Mesenchymal stem cell (in vitro differentiated cells and primary cell): ENCODE measurements around the gene PRKAG2.

Experiments
- DNase-seq: peaks from one replicate; pipeline ENCODE4 v3.0.0-alpha.2; 2013
- H2AFZ ChIP-seq: one replicate; pipeline ENCODE4 v1.6.1; 2013; ENCODE audit warnings: low read depth, mild to moderate bottlenecking, control low read depth, inconsistent platforms, low read length, moderate library complexity
- H2AK5ac ChIP-seq: 2 replicates; pipeline ENCODE4 v1.6.1; 2013; ENCODE audit warnings: low read length, moderate library complexity, mild to moderate bottlenecking, inconsistent platforms; ENCODE audit not compliant: severe bottlenecking
- H2BK120ac ChIP-seq: one replicate; pipeline ENCODE4 v1.6.1; 2013; ENCODE audit warnings: low read depth, mild to moderate bottlenecking, inconsistent platforms, low read length, moderate library complexity
- H2BK12ac ChIP-seq, 2 experiments: one replicate each; pipeline ENCODE4 v1.6.1; 2013; ENCODE audit warnings: inconsistent platforms in 2 of 2, low read length in 2 of 2, mild to moderate bottlenecking in 2 of 2, moderate library complexity in 2 of 2, control low read depth in 1 of 2
- H2BK15ac ChIP-seq: one replicate; pipeline ENCODE4 v1.6.1; 2013; ENCODE audit warnings: mild to moderate bottlenecking, low read depth, inconsistent platforms; ENCODE audit not compliant: poor library complexity, severe bottlenecking
- H2BK5ac ChIP-seq: 2 replicates; pipeline ENCODE4 v1.6.1; 2013; ENCODE audit warnings: low read depth, mild to moderate bottlenecking, low read length, control low read depth, inconsistent platforms; ENCODE audit not compliant: poor library complexity, severe bottlenecking
- H3K14ac ChIP-seq, 2 experiments: one replicate each; pipeline ENCODE4 v1.6.1; 2013; ENCODE audit warnings: inconsistent platforms in 2 of 2, low read length in 2 of 2, control low read depth in 1 of 2, mild to moderate bottlenecking in 1 of 2, moderate library complexity in 1 of 2
- H3K18ac ChIP-seq, 2 experiments: one replicate each; pipeline ENCODE4 v1.6.1; 2013; ENCODE audit warnings: inconsistent platforms in 2 of 2, low read length in 2 of 2, control low read depth in 1 of 2, low read depth in 1 of 2, mild to moderate bottlenecking in 1 of 2
- H3K23ac ChIP-seq, 2 experiments: one replicate each; pipeline ENCODE4 v1.6.1; 2013; ENCODE audit warnings: inconsistent platforms in 2 of 2, low read length in 2 of 2, mild to moderate bottlenecking in 2 of 2, moderate library complexity in 2 of 2, control low read depth in 1 of 2
- H3K27ac ChIP-seq: 2 replicates; pipeline ENCODE4 v1.5.1; 2013; ENCODE audit warnings: mild to moderate bottlenecking, moderate library complexity, low read length, control low read depth, inconsistent platforms; ENCODE audit not compliant: poor library complexity, severe bottlenecking
- H3K27me3 ChIP-seq, 2 experiments: 2 replicates each; pipeline versions ENCODE4 v1.6.1 to v1.7.0; 2013; ENCODE audit warnings: low read length in 2 of 2, mild to moderate bottlenecking in 2 of 2, moderate library complexity in 2 of 2, control low read depth in 1 of 2, inconsistent platforms in 1 of 2; ENCODE audit not compliant: control insufficient read depth in 1 of 2, insufficient read depth in 1 of 2
- H3K36me3 ChIP-seq, 2 experiments: 2 replicates each; pipeline versions ENCODE4 v1.6.1 to v1.7.0; 2013; ENCODE audit warnings: low read length in 2 of 2, control low read depth in 1 of 2, inconsistent platforms in 1 of 2, low read depth in 1 of 2, mild to moderate bottlenecking in 1 of 2; ENCODE audit not compliant: insufficient read depth in 2 of 2, control insufficient read depth in 1 of 2
- H3K4ac ChIP-seq, 2 experiments: one replicate each; pipeline ENCODE4 v1.6.1; 2013; ENCODE audit warnings: inconsistent platforms in 2 of 2, low read length in 2 of 2, mild to moderate bottlenecking in 2 of 2, moderate library complexity in 2 of 2, control low read depth in 1 of 2, low read depth in 1 of 2
- H3K4me1 ChIP-seq: 2 replicates; pipeline ENCODE4 v1.6.1; 2013; ENCODE audit warnings: low read depth, low read length, control low read depth; ENCODE audit not compliant: control insufficient read depth, insufficient read depth
- H3K4me2 ChIP-seq: 2 replicates; pipeline ENCODE4 v1.6.1; 2013; ENCODE audit warnings: low read length, mild to moderate bottlenecking, inconsistent platforms; ENCODE audit not compliant: poor library complexity, severe bottlenecking
- H3K4me3 ChIP-seq, 2 experiments: 2 replicates each; pipeline versions ENCODE4 v1.5.1 to v1.7.0; 2013; ENCODE audit warnings: low read length in 2 of 2, mild to moderate bottlenecking in 2 of 2, control low read depth in 1 of 2, low read depth in 1 of 2; ENCODE audit not compliant: insufficient read depth in 1 of 2
- H3K79me1 ChIP-seq: replicated peaks from 2 replicates; pipeline ENCODE4 v1.6.1; 2013; ENCODE audit warnings: mild to moderate bottlenecking, control low read depth, low read length, inconsistent platforms; ENCODE audit not compliant: poor library complexity, severe bottlenecking
- H3K9ac ChIP-seq: 2 replicates; pipeline ENCODE4 v1.7.0; 2013; ENCODE audit warnings: mild to moderate bottlenecking, low read length, moderate library complexity
- H3K9me3 ChIP-seq: 2 replicates; pipeline ENCODE4 v1.7.0; 2013; ENCODE audit warnings: mild to moderate bottlenecking, low read length; ENCODE audit not compliant: control insufficient read depth
- H4K8ac ChIP-seq: one replicate; pipeline ENCODE4 v1.6.1; 2013; ENCODE audit warnings: inconsistent platforms, mild to moderate bottlenecking, low read length, moderate library complexity
- H4K91ac ChIP-seq: one replicate; pipeline ENCODE4 v1.6.1; 2013; ENCODE audit warnings: mild to moderate bottlenecking, low read length, inconsistent platforms
- WGBS: methylation state at CpG from one replicate; pipeline ENCODE4 v1.1.7; 2013; ENCODE audit warnings: mixed read lengths; 5-methylcytosine and 5-hydroxymethylcytosine counted together

Gene PRKAG2

GRCh38 chr7:151675196-151675920, 201.6 kb downstream of the PRKAG2 start:
- H3K18ac ChIP-seq: no peak overlapping the region
- H2AFZ ChIP-seq: no peak overlapping the region
- no peak overlapping the region for H2AK5ac ChIP-seq
- H2BK120ac ChIP-seq: no peak overlapping the region
- no peak overlapping the region for H3K4ac ChIP-seq
- no peaks in the 10 kb centered on the region for H3K79me1 ChIP-seq
- no peak overlapping the region for H3K14ac ChIP-seq
- no peak overlapping the region for H2BK5ac ChIP-seq
- no peaks in the 10 kb centered on the region for H3K36me3 ChIP-seq
- no peaks in the 10 kb centered on the region for H3K9me3 ChIP-seq
- DNase-seq: no peak
- peaks cover 1% of the 10 kb centered on the region for H3K4me1 ChIP-seq
- no peaks in the 10 kb centered on the region for H3K27me3 ChIP-seq
- no peak overlapping the region for H3K4me3 ChIP-seq
- WGBS: 94% methylated on average over 26 of the region's 26 CpGs
- H4K8ac ChIP-seq: no peak overlapping the region
- no peak overlapping the region for H3K27ac ChIP-seq
- H3K23ac ChIP-seq: no peak overlapping the region
- no peak overlapping the region for H2BK15ac ChIP-seq
- H4K91ac ChIP-seq: peak overlapping the region; percentile 4
- H3K4me2 ChIP-seq: no peak overlapping the region
- no peak overlapping the region for H2BK12ac ChIP-seq
- H3K9ac ChIP-seq: no peak overlapping the region

- no peak for DNase-seq
- H2BK5ac ChIP-seq: no peak overlapping the region
- H3K4me2 ChIP-seq: no peak overlapping the region
- H3K14ac ChIP-seq: no peak overlapping the region
- H3K4ac ChIP-seq: no peak overlapping the region
- H3K23ac ChIP-seq: no peak overlapping the region
- H3K36me3 ChIP-seq: no peaks in the 10 kb centered on the region
- no peak overlapping the region for H4K91ac ChIP-seq
- no peak overlapping the region for H3K9ac ChIP-seq
- H2AFZ ChIP-seq: no peak overlapping the region
- H2BK15ac ChIP-seq: no peak overlapping the region
- H4K8ac ChIP-seq: no peak overlapping the region
- no peaks in the 10 kb centered on the region for H3K9me3 ChIP-seq
- peaks cover 4% of the 10 kb centered on the region for H3K4me1 ChIP-seq
- H3K27me3 ChIP-seq: no peaks in the 10 kb centered on the region
- no peak overlapping the region for H2AK5ac ChIP-seq
- no peak overlapping the region for H2BK120ac ChIP-seq
- H3K27ac ChIP-seq: no peak overlapping the region
- no peak overlapping the region for H2BK12ac ChIP-seq
- H3K18ac ChIP-seq: no peak overlapping the region
- no peak overlapping the region for H3K4me3 ChIP-seq
- H3K79me1 ChIP-seq: no peaks in the 10 kb centered on the region
- 97% methylated on average over 10 of the region's 10 CpGs for WGBS
These were observed 202.6 kb downstream of the PRKAG2 start for GRCh38 chr7:151674161-151674920.

GRCh38 chr7:151673216-151673615, 203.7 kb downstream of the PRKAG2 start:
- H3K14ac ChIP-seq: no peak overlapping the region
- H3K4me3 ChIP-seq: no peak overlapping the region
- WGBS: 63% methylated on average over 9 of the region's 9 CpGs
- no peak overlapping the region for H2AFZ ChIP-seq
- H3K36me3 ChIP-seq: no peaks in the 10 kb centered on the region
- no peak overlapping the region for H3K4me2 ChIP-seq
- no peak overlapping the region for H3K27ac ChIP-seq
- no peak overlapping the region for H3K18ac ChIP-seq
- no peak overlapping the region for H2BK15ac ChIP-seq
- H4K91ac ChIP-seq: no peak overlapping the region
- no peak overlapping the region for H3K23ac ChIP-seq
- H3K9ac ChIP-seq: no peak overlapping the region
- no peaks in the 10 kb centered on the region for H3K9me3 ChIP-seq
- no peaks in the 10 kb centered on the region for H3K79me1 ChIP-seq
- no peak overlapping the region for H2BK12ac ChIP-seq
- H3K4me1 ChIP-seq: peaks cover 4% of the 10 kb centered on the region
- no peak overlapping the region for H2AK5ac ChIP-seq
- H4K8ac ChIP-seq: no peak overlapping the region
- DNase-seq: no peak
- no peak overlapping the region for H2BK5ac ChIP-seq
- no peak overlapping the region for H3K4ac ChIP-seq
- no peaks in the 10 kb centered on the region for H3K27me3 ChIP-seq
- no peak overlapping the region for H2BK120ac ChIP-seq

GRCh38 chr7:151672716-151673115, 204.2 kb downstream of the PRKAG2 start:
- no peak overlapping the region for H2BK120ac ChIP-seq
- no peak overlapping the region for H3K14ac ChIP-seq
- H3K27me3 ChIP-seq: no peaks in the 10 kb centered on the region
- H2BK5ac ChIP-seq: no peak overlapping the region
- H3K23ac ChIP-seq: no peak overlapping the region
- H3K9ac ChIP-seq: no peak overlapping the region
- WGBS: 45% methylated on average over 7 of the region's 9 CpGs
- H3K36me3 ChIP-seq: no peaks in the 10 kb centered on the region
- no peak overlapping the region for H3K4me2 ChIP-seq
- H3K4me3 ChIP-seq: no peak overlapping the region
- peak overlapping the region; percentile 3 to 94 for H2BK12ac ChIP-seq
- peak overlapping the region; percentile 66 for H4K8ac ChIP-seq
- H2AK5ac ChIP-seq: no peak overlapping the region
- DNase-seq: peak; percentile 47
- H3K18ac ChIP-seq: no peak overlapping the region
- H2BK15ac ChIP-seq: no peak overlapping the region
- H3K79me1 ChIP-seq: no peaks in the 10 kb centered on the region
- no peak overlapping the region for H3K27ac ChIP-seq
- peaks cover 4% of the 10 kb centered on the region for H3K4me1 ChIP-seq
- H4K91ac ChIP-seq: peak overlapping the region; percentile 75
- H2AFZ ChIP-seq: no peak overlapping the region
- H3K4ac ChIP-seq: no peak overlapping the region
- H3K9me3 ChIP-seq: no peaks in the 10 kb centered on the region
